ENCODE results near the gene MYBPC3.

The MYBPC3 gene

GRCh38 chr11:47383071-47383470 is 30.6 kb upstream of the MYBPC3 start:
- DNase-seq, result no peak

- DNase-seq, result no peak
Measured at GRCh38 chr11:47380078-47380477, 27.6 kb upstream of the MYBPC3 start.

- no peak for DNase-seq
Measured at GRCh38 chr11:47379317-47379716, 26.8 kb upstream of the MYBPC3 start.

GRCh38 chr11:47378836-47379170 is 26.3 kb upstream of the MYBPC3 start:
- no peak for DNase-seq

GRCh38 chr11:47378010-47378835 is 25.7 kb upstream of the MYBPC3 start, which contains the start of gene SPI1:
SPI1 (minus strand) TSS chr11:47378547; CDS start chr11:47378353, 194 bp downstream.
- peak in 1 of 2 donors; percentile 84 for DNase-seq

GRCh38 chr11:47377571-47378009 is 25.1 kb upstream of the MYBPC3 start:
- DNase-seq, result no peak

GRCh38 chr11:47376525-47377371 is 24.2 kb upstream of the MYBPC3 start:
- peak in 1 of 2 donors; percentile 56 for DNase-seq

- DNase-seq, result no peak
Measured at GRCh38 chr11:47376107-47376524, 23.6 kb upstream of the MYBPC3 start.

GRCh38 chr11:47375546-47376085 is 23.1 kb upstream of the MYBPC3 start:
- no peak for DNase-seq

- no peak for DNase-seq
Measured at GRCh38 chr11:47375020-47375419, 22.5 kb upstream of the MYBPC3 start.

GRCh38 chr11:47374720-47375019 is 22.2 kb upstream of the MYBPC3 start:
- DNase-seq, result no peak

GRCh38 chr11:47373876-47374719 is 21.6 kb upstream of the MYBPC3 start:
- peak; percentile 79 to 84 for DNase-seq

- DNase-seq, result no peak
Measured at GRCh38 chr11:47372422-47372821, 19.9 kb upstream of the MYBPC3 start.

- DNase-seq, result no peak
Measured at GRCh38 chr11:47369676-47370075, 17.2 kb upstream of the MYBPC3 start.

- DNase-seq, result no peak
Measured at GRCh38 chr11:47366020-47366490, 13.6 kb upstream of the MYBPC3 start.

- no peak for DNase-seq
Measured at GRCh38 chr11:47361419-47361818, 8.9 kb upstream of the MYBPC3 start.

- no peak for DNase-seq
Measured at GRCh38 chr11:47360341-47360740, 7.8 kb upstream of the MYBPC3 start.

GRCh38 chr11:47359586-47359985 is 7.1 kb upstream of the MYBPC3 start:
- no peak for DNase-seq

- no peak for DNase-seq
Measured at GRCh38 chr11:47359162-47359561, 6.7 kb upstream of the MYBPC3 start.

GRCh38 chr11:47358731-47359051 is 6.2 kb upstream of the MYBPC3 start:
- no peak for DNase-seq

GRCh38 chr11:47357985-47358730 is 5.7 kb upstream of the MYBPC3 start:
- no peak for DNase-seq

- DNase-seq, result no peak
Measured at GRCh38 chr11:47356998-47357329, 4.5 kb upstream of the MYBPC3 start.
